Neutrophil (primary cell): ENCODE data around the gene KCNK3.

Experiments used
- H3K27ac ChIP-seq: fragments of 200-600 bp; sonication (generic); 2 replicates; pipeline ENCODE4 v1.5.1; 2016; ENCODE audit warnings: mild to moderate bottlenecking, moderate library complexity
- H3K27me3 ChIP-seq: fragments of 200-600 bp; sonication (generic); 2 replicates; pipeline ENCODE4 v1.6.0; 2016; ENCODE audit warnings: mild to moderate bottlenecking
- H3K36me3 ChIP-seq: fragments of 200-600 bp; sonication (generic); 2 replicates; pipeline ENCODE4 v1.5.1; 2017
- H3K4me1 ChIP-seq, 2 experiments: fragments of 200-600 bp in 1 of 2; sonication (generic) in 1 of 2; 1 replicate in 1 of 2; 2 replicates in 1 of 2; pipeline versions ENCODE4 v1.5.1 to v1.6.1; 2013 to 2016; ENCODE audit warnings: low read depth in 1 of 2, low read length in 1 of 2, mild to moderate bottlenecking in 1 of 2, moderate library complexity in 1 of 2; ENCODE audit not compliant: control insufficient read depth in 1 of 2, insufficient read depth in 1 of 2
- H3K4me3 ChIP-seq, 2 experiments: fragments of 200-600 bp in 1 of 2; sonication (generic) in 1 of 2; 1 replicate in 1 of 2; 2 replicates in 1 of 2; pipeline ENCODE4 v1.5.1; 2013 to 2016; ENCODE audit warnings: low read depth in 1 of 2, low read length in 1 of 2, mild to moderate bottlenecking in 1 of 2, moderate library complexity in 1 of 2
- H3K9me3 ChIP-seq: fragments of 200-600 bp; sonication (generic); 2 replicates; pipeline ENCODE4 v1.5.1; 2016
- TF ChIP-seq, protein P1 (sequence below): fragments of 200-600 bp; sonication (generic); IDR thresholded peaks from 2 replicates; pipeline ENCODE4 v1.5.1; 2016; ENCODE audit warnings: antibody characterized with exemption

The KCNK3 gene

DNA sequence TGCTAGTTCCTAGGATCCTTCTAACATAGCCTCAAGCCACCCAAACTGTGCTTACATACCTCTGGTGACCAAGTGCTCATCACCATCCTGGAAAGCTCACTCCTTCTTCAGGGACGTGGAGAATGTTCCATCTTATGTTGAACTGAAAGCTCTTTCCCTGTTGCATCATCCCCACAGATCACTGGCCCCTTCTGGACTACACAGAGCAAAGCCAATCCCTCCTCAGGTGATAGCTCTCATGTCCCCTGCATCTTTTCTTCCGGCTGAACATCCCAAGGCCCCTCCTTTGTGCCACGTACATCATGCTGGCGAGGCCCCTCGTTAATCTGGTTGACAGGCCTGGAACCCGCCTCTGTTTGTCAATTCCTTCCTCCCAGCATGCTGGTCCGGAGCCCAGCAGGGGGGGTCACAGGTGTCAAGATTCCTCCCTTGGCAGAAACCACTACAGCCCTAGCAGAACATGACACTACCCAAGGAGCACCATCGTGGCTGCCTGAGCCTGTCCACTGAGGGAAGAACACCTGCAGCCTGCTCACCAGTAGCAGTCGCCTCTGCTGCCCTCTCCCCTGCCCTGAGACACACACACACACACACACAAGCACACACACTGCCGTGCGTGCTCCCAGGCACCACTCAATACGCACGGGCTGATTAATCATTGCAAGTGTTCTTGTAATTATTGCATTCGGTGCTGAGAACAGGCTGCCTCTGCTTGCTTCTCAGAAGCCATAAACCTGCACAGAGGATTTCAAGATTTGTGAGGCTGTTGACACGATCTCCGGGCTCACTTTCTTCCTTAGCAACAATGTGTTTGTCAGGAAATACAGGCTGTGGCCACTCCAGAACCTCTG, 6.3 kb upstream of the KCNK3 start:
- H3K27ac ChIP-seq: no peak overlapping the region
- H3K9me3 ChIP-seq: no peaks in the 10 kb centered on the region
- H3K27me3 ChIP-seq: peaks cover 95% of the 10 kb centered on the region
- H3K4me1 ChIP-seq: no peaks in the 10 kb centered on the region
- H3K36me3 ChIP-seq: no peaks in the 10 kb centered on the region
- H3K4me3 ChIP-seq: no peak overlapping the region
- TF ChIP-seq, protein P1, sequence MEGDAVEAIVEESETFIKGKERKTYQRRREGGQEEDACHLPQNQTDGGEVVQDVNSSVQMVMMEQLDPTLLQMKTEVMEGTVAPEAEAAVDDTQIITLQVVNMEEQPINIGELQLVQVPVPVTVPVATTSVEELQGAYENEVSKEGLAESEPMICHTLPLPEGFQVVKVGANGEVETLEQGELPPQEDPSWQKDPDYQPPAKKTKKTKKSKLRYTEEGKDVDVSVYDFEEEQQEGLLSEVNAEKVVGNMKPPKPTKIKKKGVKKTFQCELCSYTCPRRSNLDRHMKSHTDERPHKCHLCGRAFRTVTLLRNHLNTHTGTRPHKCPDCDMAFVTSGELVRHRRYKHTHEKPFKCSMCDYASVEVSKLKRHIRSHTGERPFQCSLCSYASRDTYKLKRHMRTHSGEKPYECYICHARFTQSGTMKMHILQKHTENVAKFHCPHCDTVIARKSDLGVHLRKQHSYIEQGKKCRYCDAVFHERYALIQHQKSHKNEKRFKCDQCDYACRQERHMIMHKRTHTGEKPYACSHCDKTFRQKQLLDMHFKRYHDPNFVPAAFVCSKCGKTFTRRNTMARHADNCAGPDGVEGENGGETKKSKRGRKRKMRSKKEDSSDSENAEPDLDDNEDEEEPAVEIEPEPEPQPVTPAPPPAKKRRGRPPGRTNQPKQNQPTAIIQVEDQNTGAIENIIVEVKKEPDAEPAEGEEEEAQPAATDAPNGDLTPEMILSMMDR: no peak

DNA sequence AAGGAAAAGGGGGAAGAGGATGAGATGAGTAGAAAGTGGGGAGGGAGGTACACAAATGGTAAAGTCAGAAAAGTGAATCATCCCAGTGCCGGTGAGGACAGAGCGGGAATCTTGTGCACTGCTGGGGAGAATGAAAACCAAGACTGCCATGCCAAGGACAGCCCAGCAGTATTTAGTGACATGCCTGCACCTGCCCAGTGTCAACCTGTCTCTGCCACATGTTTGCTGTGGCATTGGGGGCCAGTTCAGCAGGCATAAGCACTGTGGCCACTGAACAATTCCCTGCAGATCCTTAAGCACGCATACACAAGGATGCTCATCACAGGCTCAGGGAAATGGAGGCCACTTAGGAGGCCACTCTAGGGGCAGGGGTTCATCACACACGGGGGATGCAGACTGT, 5.2 kb upstream of the KCNK3 start:
- H3K36me3 ChIP-seq: no peaks in the 10 kb centered on the region
- no peak overlapping the region for H3K27ac ChIP-seq
- peaks cover 96% of the 10 kb centered on the region for H3K27me3 ChIP-seq
- H3K4me1 ChIP-seq: no peaks in the 10 kb centered on the region
- H3K9me3 ChIP-seq: no peaks in the 10 kb centered on the region
- TF ChIP-seq, protein P1: no peak
- H3K4me3 ChIP-seq: no peak overlapping the region

DNA sequence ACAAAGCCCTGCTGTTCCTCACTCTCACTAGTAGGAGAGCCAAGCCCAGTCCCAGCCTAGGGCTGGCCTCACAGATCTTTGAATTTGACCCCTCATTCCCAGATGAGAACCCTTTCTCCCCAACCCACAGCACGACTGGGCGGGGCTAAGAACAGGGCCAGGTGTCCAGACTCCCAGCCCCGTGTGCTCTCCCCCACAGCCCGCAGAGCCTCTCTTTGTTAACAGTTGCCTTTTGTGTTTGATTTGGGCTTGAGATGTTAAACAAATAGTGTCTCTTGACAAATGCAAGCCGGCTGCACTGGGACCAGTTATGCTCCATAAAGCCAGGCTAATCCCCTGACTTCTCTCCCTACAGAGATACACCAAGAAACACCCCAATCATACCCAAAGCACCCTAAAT, 4.7 kb upstream of the KCNK3 start:
- Histone ChIP-seq H3K27ac (no peak overlapping the region), H3K27me3 (peaks cover 95% of the 10 kb centered on the region), H3K9me3 (no peaks in the 10 kb centered on the region), H3K36me3 (no peaks in the 10 kb centered on the region), H3K4me3 (no peak overlapping the region), H3K4me1 (no peaks in the 10 kb centered on the region)
- TF ChIP-seq, protein P1: no peak

DNA sequence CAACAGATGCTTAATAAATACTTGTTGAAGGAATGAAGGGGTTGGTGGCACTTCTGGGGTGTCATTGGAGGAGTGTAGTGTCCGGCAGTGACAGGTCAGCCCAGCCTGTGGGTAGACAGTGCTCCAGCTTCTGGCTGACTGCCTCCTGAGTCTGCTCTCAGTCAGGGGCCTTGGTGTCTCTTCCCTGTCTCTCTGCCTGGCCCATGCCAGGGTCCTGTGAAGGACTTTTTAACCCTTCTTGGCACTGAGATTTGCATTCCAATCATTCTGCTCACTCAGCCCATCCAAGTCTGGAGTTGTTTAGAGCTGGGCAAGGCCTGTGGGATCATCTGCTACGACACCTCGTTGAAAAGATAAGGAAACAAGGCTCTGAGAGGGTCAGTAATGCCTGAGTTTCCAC, 1.4 kb upstream of the KCNK3 start:
- peaks cover 97% of the 10 kb centered on the region for H3K27me3 ChIP-seq
- TF ChIP-seq, protein P1: no peak
- no peaks in the 10 kb centered on the region for H3K36me3 ChIP-seq
- no peak overlapping the region for H3K27ac ChIP-seq
- H3K4me3 ChIP-seq: no peak overlapping the region
- H3K4me1 ChIP-seq: no peaks in the 10 kb centered on the region
- H3K9me3 ChIP-seq: no peaks in the 10 kb centered on the region

DNA sequence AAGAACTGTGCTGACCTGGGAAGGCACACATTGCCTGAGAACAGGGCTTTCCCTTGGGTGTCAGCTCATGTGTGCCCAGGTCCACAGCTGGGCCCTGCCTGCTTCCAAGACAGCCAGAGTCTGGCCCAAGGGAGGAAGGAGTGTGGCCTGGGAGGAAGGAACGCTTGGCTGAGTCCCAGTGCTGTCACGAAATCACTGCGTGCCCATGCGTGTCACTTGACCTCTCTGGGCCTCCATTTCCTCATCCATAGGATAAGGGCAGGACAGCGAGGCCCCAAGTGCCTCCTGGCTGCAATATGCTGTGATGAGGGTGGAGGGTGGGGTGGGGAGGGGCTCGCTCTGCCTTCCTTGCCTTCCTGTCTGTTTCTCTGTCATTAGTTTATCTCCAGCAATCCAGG, 642 bp upstream of the KCNK3 start:
- Histone ChIP-seq H3K27ac (no peak overlapping the region), H3K36me3 (no peaks in the 10 kb centered on the region), H3K27me3 (peaks cover 97% of the 10 kb centered on the region), H3K4me1 (no peaks in the 10 kb centered on the region), H3K9me3 (no peaks in the 10 kb centered on the region), H3K4me3 (no peak overlapping the region)
- TF ChIP-seq, protein P1: no peak
